ENCODE measurements around the gene PXYLP1. TPM values are rescaled to one million over a fixed set of nuclear protein-coding genes. Genes with fewer than 3 reads are reported as not detected.
A peak's percentile ranks its signal among the peaks of the same experiment; 100 is the strongest.

The PXYLP1 gene
- total RNA-seq, 2 donors from 2014 or later: 8.9 to 13.1 TPM

- Histone ChIP-seq H3K4me1 (no peaks in the 10 kb centered on the region), H3K27ac (no peak overlapping the region), H3K9me3 (no peaks in the 10 kb centered on the region), H3K4me3 (no peak overlapping the region), H3K36me3 (no peaks in the 10 kb centered on the region), H3K9ac (ENCODE audit: low read depth in 2 of 2, low read length in 2 of 2) (no peak overlapping the region), H3K27me3 (no peaks in the 10 kb centered on the region)
- intact Hi-C loops (cut with DNase I): no loop called here
- TF ChIP-seq, protein P1, sequence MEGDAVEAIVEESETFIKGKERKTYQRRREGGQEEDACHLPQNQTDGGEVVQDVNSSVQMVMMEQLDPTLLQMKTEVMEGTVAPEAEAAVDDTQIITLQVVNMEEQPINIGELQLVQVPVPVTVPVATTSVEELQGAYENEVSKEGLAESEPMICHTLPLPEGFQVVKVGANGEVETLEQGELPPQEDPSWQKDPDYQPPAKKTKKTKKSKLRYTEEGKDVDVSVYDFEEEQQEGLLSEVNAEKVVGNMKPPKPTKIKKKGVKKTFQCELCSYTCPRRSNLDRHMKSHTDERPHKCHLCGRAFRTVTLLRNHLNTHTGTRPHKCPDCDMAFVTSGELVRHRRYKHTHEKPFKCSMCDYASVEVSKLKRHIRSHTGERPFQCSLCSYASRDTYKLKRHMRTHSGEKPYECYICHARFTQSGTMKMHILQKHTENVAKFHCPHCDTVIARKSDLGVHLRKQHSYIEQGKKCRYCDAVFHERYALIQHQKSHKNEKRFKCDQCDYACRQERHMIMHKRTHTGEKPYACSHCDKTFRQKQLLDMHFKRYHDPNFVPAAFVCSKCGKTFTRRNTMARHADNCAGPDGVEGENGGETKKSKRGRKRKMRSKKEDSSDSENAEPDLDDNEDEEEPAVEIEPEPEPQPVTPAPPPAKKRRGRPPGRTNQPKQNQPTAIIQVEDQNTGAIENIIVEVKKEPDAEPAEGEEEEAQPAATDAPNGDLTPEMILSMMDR (IDR thresholded peaks at IDR 0.05): no peak
- no peak for DNase-seq
These were observed 70.9 kb downstream of the PXYLP1 start for GRCh38 chr3:141302364-141303141.

GRCh38 chr3:141303481-141304223, 72.0 kb downstream of the PXYLP1 start:
- DNase-seq: peak; percentile 80
- intact Hi-C loops (cut with DNase I): loop anchor here (2.0 kb wide), 1 partner anchor 253 kb away; no protein-coding TSS in a partner anchor
- TF ChIP-seq, protein P1 (IDR thresholded peaks at IDR 0.05): peak; percentile 75
- no peaks in the 10 kb centered on the region for H3K27me3 ChIP-seq
- H3K36me3 ChIP-seq: no peaks in the 10 kb centered on the region
- no peak overlapping the region for H3K9ac ChIP-seq (ENCODE audit: low read depth in 2 of 2, low read length in 2 of 2)
- H3K27ac ChIP-seq: no peak overlapping the region
- no peaks in the 10 kb centered on the region for H3K9me3 ChIP-seq
- no peaks in the 10 kb centered on the region for H3K4me1 ChIP-seq
- H3K4me3 ChIP-seq: no peak overlapping the region

GRCh38 chr3:141305436-141305835, 73.8 kb downstream of the PXYLP1 start:
- no peak overlapping the region for H3K27ac ChIP-seq
- no peaks in the 10 kb centered on the region for H3K27me3 ChIP-seq
- H3K4me1 ChIP-seq: no peaks in the 10 kb centered on the region
- DNase-seq: no peak
- intact Hi-C loops (cut with DNase I): loop anchor here (2.0 to 5.0 kb wide), 3 partner anchors 52 to 251 kb away; no protein-coding TSS in a partner anchor
- TF ChIP-seq, protein P1 (IDR thresholded peaks at IDR 0.05): no peak
- H3K36me3 ChIP-seq: no peaks in the 10 kb centered on the region
- H3K9ac ChIP-seq (ENCODE audit: low read depth in 2 of 2, low read length in 2 of 2): no peak overlapping the region
- H3K4me3 ChIP-seq: no peak overlapping the region
- H3K9me3 ChIP-seq: no peaks in the 10 kb centered on the region

DNA sequence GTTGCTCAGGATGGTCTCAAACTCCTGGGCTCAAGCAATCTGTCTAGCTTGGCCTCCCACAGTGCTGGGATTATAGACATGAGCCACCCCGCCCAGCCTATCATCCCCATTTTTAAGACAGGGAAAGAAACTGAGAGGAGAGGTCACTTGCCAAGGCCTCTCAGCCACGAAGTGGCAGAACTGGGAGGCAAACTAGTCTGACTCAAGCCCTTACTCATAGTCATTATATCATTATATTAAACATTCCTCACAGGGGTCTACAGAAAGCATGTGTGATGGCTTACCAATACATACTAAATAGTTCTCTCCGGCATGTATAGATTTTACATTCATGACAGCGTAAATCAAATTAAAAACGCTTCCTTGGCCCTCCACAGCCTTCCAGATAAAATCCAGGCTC, 74.7 kb downstream of the PXYLP1 start:
- intact Hi-C loops (cut with DNase I): loop anchor here (5.0 kb wide), 2 partner anchors 51 to 151 kb away; no protein-coding TSS in a partner anchor
- no peak overlapping the region for H3K4me3 ChIP-seq
- H3K36me3 ChIP-seq: no peaks in the 10 kb centered on the region
- TF ChIP-seq, protein P1 (IDR thresholded peaks at IDR 0.05): no peak
- no peak overlapping the region for H3K9ac ChIP-seq (ENCODE audit: low read depth in 2 of 2, low read length in 2 of 2)
- no peaks in the 10 kb centered on the region for H3K9me3 ChIP-seq
- H3K27me3 ChIP-seq: no peaks in the 10 kb centered on the region
- no peak overlapping the region for H3K27ac ChIP-seq
- no peaks in the 10 kb centered on the region for H3K4me1 ChIP-seq
- DNase-seq: no peak

- Histone ChIP-seq H3K36me3 (no peaks in the 10 kb centered on the region), H3K4me3 (no peak overlapping the region), H3K27ac (no peak overlapping the region), H3K27me3 (no peaks in the 10 kb centered on the region), H3K4me1 (no peaks in the 10 kb centered on the region), H3K9me3 (no peaks in the 10 kb centered on the region), H3K9ac (ENCODE audit: low read depth in 2 of 2, low read length in 2 of 2) (no peak overlapping the region)
- intact Hi-C loops (cut with DNase I): loop anchor here (5.0 kb wide), 2 partner anchors 50 to 150 kb away; no protein-coding TSS in a partner anchor
- DNase-seq: no peak
- TF ChIP-seq, protein P1 (IDR thresholded peaks at IDR 0.05): no peak
These were observed 75.3 kb downstream of the PXYLP1 start for GRCh38 chr3:141306922-141307321.

Data from colonic mucosa (tissue), 4 donors.